ENCODE data around the gene FAM3D. TPM values are rescaled to one million over a fixed set of nuclear protein-coding genes. Genes with fewer than 3 reads are reported as not detected.

Gene FAM3D
- total RNA-seq, 4 donors from 2014 or later = not detected

DNA sequence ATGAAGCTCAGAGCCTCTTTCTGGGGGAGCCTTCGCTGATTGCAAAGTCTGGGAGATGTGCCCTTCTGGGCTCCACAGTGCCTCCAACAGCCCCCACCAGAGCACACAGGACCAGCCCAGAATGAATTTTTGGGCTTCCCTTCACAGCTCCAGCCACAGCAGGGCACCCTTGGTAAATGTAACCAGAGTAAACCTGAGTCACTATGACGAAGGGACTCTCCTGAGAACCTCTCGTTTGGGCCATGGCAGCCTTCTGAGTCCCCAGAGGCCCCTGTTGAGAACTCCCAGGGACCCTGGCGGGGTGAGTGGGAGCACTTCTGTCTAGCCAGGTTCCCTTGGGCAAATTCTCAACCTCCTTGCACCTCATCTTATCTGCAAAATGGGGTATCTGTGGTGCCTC, 20.8 kb downstream of the FAM3D start:
- TF ChIP-seq EP300 (IDR thresholded peaks at IDR 0.05) (no peak), POLR2A (IDR thresholded peaks at IDR 0.05) (no peak)
- TF ChIP-seq, protein P1, sequence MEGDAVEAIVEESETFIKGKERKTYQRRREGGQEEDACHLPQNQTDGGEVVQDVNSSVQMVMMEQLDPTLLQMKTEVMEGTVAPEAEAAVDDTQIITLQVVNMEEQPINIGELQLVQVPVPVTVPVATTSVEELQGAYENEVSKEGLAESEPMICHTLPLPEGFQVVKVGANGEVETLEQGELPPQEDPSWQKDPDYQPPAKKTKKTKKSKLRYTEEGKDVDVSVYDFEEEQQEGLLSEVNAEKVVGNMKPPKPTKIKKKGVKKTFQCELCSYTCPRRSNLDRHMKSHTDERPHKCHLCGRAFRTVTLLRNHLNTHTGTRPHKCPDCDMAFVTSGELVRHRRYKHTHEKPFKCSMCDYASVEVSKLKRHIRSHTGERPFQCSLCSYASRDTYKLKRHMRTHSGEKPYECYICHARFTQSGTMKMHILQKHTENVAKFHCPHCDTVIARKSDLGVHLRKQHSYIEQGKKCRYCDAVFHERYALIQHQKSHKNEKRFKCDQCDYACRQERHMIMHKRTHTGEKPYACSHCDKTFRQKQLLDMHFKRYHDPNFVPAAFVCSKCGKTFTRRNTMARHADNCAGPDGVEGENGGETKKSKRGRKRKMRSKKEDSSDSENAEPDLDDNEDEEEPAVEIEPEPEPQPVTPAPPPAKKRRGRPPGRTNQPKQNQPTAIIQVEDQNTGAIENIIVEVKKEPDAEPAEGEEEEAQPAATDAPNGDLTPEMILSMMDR (IDR thresholded peaks at IDR 0.05) = no peak

DNA sequence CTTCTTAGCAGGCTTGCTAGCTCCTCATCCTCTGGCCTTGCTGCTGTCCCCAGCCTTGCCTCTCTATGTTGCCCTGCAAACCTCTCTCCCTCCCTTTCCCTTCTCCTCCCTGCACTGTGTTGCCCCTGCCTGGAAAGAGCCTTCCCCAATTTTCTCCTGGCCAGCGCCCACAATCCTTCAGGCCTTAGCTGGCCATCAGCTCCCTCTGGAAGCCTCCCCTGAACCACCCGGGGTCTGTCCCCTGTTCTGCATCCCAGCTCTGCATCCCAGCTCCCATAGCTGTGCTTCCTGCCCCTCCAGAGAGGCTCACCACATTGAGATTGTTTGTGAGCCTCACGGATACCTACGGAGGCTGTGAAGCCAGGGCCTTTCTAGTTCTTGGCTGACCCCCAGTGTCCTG, 23.7 kb downstream of the FAM3D start:
- no peaks in the 10 kb centered on the region for H3K36me3 ChIP-seq
- peaks cover 0 to 6% (median 0%) of the 10 kb centered on the region in 4 donors for H3K4me1 ChIP-seq
- no peaks in the 10 kb centered on the region for H3K9me3 ChIP-seq
- WGBS, 2 donors = 77 to 85% methylated on average over 4 of the region's 4 CpGs
- no peak for DNase-seq (ENCODE audit: low spot score in 2 of 2)
- H3K27me3 ChIP-seq = no peaks in the 10 kb centered on the region
- TF ChIP-seq EP300 (IDR thresholded peaks at IDR 0.05) = no peak
- TF ChIP-seq POLR2A (IDR thresholded peaks at IDR 0.05) = no peak
- TF ChIP-seq, protein P1 (IDR thresholded peaks at IDR 0.05) = no peak
- no peak overlapping the region for H3K4me3 ChIP-seq
- H3K27ac ChIP-seq = no peak overlapping the region

More for the DNA sequence above, 20.8 kb downstream of the FAM3D start:
- Histone ChIP-seq H3K27me3 (no peaks in the 10 kb centered on the region), H3K9me3 (no peaks in the 10 kb centered on the region), H3K4me1 (peaks cover 0 to 2% (median 0%) of the 10 kb centered on the region in 4 donors), H3K4me3 (no peak overlapping the region), H3K36me3 (no peaks in the 10 kb centered on the region), H3K27ac (no peak overlapping the region)
- WGBS, 2 donors = 86 to 91% methylated on average over 4 of the region's 4 CpGs
- DNase-seq (ENCODE audit: low spot score in 2 of 2) = no peak

DNA sequence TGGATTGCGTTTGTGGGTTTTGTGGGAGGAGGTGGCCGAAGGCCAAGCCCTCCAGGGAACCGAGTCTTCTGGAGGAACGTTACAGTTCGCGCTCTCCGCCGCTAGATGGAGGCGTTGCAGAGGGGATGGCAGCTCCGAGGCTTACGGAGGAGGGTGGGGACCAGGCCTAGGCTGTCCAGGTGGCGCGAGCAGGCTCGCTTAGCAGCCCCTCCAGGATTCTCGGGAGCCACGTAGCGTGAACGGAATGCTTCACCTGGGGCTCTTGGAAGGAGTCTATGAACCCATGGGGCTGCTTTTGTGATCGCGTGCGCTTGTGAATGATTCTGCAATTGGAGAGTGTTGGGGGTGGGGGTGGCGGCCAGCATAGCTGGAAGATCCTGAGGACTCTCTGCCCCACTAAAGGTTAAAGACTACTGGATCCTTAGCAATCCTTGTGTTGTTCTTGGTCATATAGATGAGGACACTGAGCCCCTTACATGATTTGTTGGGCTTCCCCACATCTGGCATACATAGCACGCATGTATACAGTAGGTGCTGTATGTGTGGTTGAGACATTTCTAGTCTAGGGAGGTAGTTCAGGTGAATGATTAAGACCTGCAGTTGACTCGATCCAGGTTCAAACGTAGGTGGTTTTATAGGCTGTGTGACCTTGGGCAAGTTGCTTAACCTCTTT, 25.7 kb downstream of the FAM3D start:
- H3K4me1 ChIP-seq = peaks cover 0 to 6% (median 0%) of the 10 kb centered on the region in 4 donors
- no peaks in the 10 kb centered on the region for H3K27me3 ChIP-seq
- no peaks in the 10 kb centered on the region for H3K9me3 ChIP-seq
- DNase-seq (ENCODE audit: low spot score in 2 of 2) = peak; percentile 43 to 70
- no peak overlapping the region for H3K4me3 ChIP-seq
- no peak overlapping the region for H3K27ac ChIP-seq
- H3K36me3 ChIP-seq = no peaks in the 10 kb centered on the region
- no peak for TF ChIP-seq EP300 (IDR thresholded peaks at IDR 0.05)
- no peak for TF ChIP-seq POLR2A (IDR thresholded peaks at IDR 0.05)
- TF ChIP-seq, protein P1 (IDR thresholded peaks at IDR 0.05) = peak; percentile 76 to 82 (median 80)
- 19 to 20% methylated on average over 20 to 25 of the region's 25 CpGs for WGBS, 2 donors

DNA sequence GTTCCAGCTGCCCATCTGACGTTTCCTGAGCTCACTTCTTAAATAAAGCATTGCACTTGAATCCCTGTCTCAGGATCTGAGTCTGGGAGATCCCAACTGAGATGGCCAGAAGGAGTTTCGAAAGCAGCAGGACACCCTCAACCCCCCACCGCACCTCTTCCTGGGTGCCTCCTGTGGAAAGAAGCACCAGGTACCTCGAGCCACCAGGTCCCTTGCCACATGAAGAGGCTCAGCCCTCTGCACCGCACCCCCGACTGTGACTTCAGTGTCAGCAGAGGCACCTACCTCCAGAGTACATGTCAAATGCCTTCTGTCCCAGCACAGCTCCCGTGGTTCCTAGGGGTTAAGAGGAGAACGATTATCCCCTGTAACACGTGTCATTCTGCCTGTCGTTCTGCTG, 26.7 kb downstream of the FAM3D start:
- H3K4me3 ChIP-seq = no peak overlapping the region
- no peaks in the 10 kb centered on the region for H3K9me3 ChIP-seq
- TF ChIP-seq EP300 (IDR thresholded peaks at IDR 0.05) = no peak
- TF ChIP-seq POLR2A (IDR thresholded peaks at IDR 0.05) = no peak
- TF ChIP-seq, protein P1 (IDR thresholded peaks at IDR 0.05) = no peak
- no peak overlapping the region for H3K27ac ChIP-seq
- 79 to 87% methylated on average over 10 of the region's 10 CpGs for WGBS, 2 donors
- H3K36me3 ChIP-seq = no peaks in the 10 kb centered on the region
- no peaks in the 10 kb centered on the region for H3K27me3 ChIP-seq
- peaks cover 0 to 6% (median 0%) of the 10 kb centered on the region in 4 donors for H3K4me1 ChIP-seq
- no peak for DNase-seq (ENCODE audit: low spot score in 2 of 2)

DNA sequence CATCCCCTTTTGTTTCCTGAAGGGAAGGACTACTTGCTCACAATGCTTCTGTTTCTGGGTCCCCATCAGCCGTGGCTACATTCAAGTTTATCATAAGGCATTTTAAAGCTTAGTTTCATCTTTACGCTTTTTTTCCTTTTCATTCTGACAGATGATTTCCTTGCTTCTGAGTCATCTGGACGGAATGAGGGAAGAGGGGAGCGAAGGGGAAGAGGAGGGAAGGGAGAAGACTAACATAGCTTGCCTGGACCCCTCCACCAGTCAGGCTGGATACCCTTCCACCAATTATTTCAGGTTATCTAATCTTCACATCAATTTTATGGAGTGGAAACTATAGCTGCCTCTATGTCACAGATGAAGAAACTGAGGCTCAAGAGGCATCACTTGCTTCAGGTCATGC, 27.6 kb downstream of the FAM3D start:
- peaks cover 0 to 6% (median 0%) of the 10 kb centered on the region in 4 donors for H3K4me1 ChIP-seq
- H3K27me3 ChIP-seq = no peaks in the 10 kb centered on the region
- WGBS, 2 donors = 65 to 75% methylated on average over 4 of the region's 4 CpGs
- no peak overlapping the region for H3K4me3 ChIP-seq
- H3K36me3 ChIP-seq = no peaks in the 10 kb centered on the region
- DNase-seq (ENCODE audit: low spot score in 2 of 2) = no peak
- H3K9me3 ChIP-seq = no peaks in the 10 kb centered on the region
- TF ChIP-seq EP300 (IDR thresholded peaks at IDR 0.05) (no peak), POLR2A (IDR thresholded peaks at IDR 0.05) (no peak)
- TF ChIP-seq, protein P1 (IDR thresholded peaks at IDR 0.05) = no peak
- H3K27ac ChIP-seq = no peak overlapping the region

Data from tibial nerve (tissue), 4 donors.